ENCODE measurements around the gene MTG2. TPM values are rescaled to one million over a fixed set of nuclear protein-coding genes. Genes with fewer than 3 reads are reported as not detected.

The MTG2 gene
- polyA plus RNA-seq, 1 donor from 2014 or later, result 36.1 TPM

GRCh38 chr20:62233684-62234083, 50.9 kb downstream of the MTG2 start:
- Histone ChIP-seq H2AFZ (ENCODE audit: low read depth, low read length) (no peak overlapping the region), H3K4me3 (ENCODE audit: low read length) (no peak overlapping the region), H3K36me3 (ENCODE audit: insufficient read depth, low read length) (no peaks in the 10 kb centered on the region), H3K79me2 (replicated peaks; ENCODE audit: insufficient read depth, low read length) (peaks cover 5% of the 10 kb centered on the region), H4K20me1 (ENCODE audit: insufficient read depth) (no peaks in the 10 kb centered on the region), H3K9me3 (ENCODE audit: low read length) (no peaks in the 10 kb centered on the region), H3K9ac (ENCODE audit: low read length) (no peak overlapping the region), H3K27me3 (ENCODE audit: insufficient read depth, low read depth, low read length) (no peaks in the 10 kb centered on the region), H3K27ac (ENCODE audit: low read length) (no peak overlapping the region), H3F3A (ENCODE audit: insufficient read depth, low read length, poor library complexity, severe bottlenecking) (no peaks in the 10 kb centered on the region), H3K9me2 (ENCODE audit: insufficient read depth, low read length) (no peaks in the 10 kb centered on the region), H3K4me2 (ENCODE audit: low read length) (no peak overlapping the region)
- TF ChIP-seq MXI1 (conservative IDR thresholded peaks at IDR 0.05; ENCODE audit: poor library complexity, severe bottlenecking), result no peak

GRCh38 chr20:62234339-62234738, 51.5 kb downstream of the MTG2 start:
- TF ChIP-seq POLR2AphosphoS5 (IDR thresholded peaks at IDR 0.05) (no peak), RAD21 (conservative IDR thresholded peaks at IDR 0.05) (no peak), EP300 (conservative IDR thresholded peaks at IDR 0.05; ENCODE audit: poor library complexity, severe bottlenecking) (no peak), REST (IDR thresholded peaks at IDR 0.05; ENCODE audit: borderline replicate concordance) (no peak), EZH2 (IDR thresholded peaks at IDR 0.05; ENCODE audit: borderline replicate concordance, insufficient read depth, low read length, poor library complexity, severe bottlenecking) (no peak), MXI1 (conservative IDR thresholded peaks at IDR 0.05; ENCODE audit: poor library complexity, severe bottlenecking) (no peak), CTCF (IDR thresholded peaks at IDR 0.05; ENCODE audit: poor library complexity, severe bottlenecking) (no peak), SMC3 (conservative IDR thresholded peaks at IDR 0.05; ENCODE audit: poor library complexity) (no peak), TAF1 (IDR thresholded peaks at IDR 0.05; ENCODE audit: low read depth) (no peak)
- H3K9me3 ChIP-seq (ENCODE audit: low read length), result no peaks in the 10 kb centered on the region
- H3K27ac ChIP-seq (ENCODE audit: low read length), result no peak overlapping the region

More at GRCh38 chr20:62234339-62234738, 51.5 kb downstream of the MTG2 start:
- Histone ChIP-seq H3K27me3 (ENCODE audit: insufficient read depth, low read depth, low read length) (no peaks in the 10 kb centered on the region), H2AFZ (ENCODE audit: low read depth, low read length) (no peak overlapping the region), H3K36me3 (ENCODE audit: insufficient read depth, low read length) (no peaks in the 10 kb centered on the region), H3K9me2 (ENCODE audit: insufficient read depth, low read length) (no peaks in the 10 kb centered on the region), H3K4me2 (ENCODE audit: low read length) (no peak overlapping the region), H3F3A (ENCODE audit: insufficient read depth, low read length, poor library complexity, severe bottlenecking) (no peaks in the 10 kb centered on the region), H4K20me1 (ENCODE audit: insufficient read depth) (no peaks in the 10 kb centered on the region), H3K4me3 (ENCODE audit: low read length) (no peak overlapping the region), H3K9ac (ENCODE audit: low read length) (no peak overlapping the region), H3K79me2 (replicated peaks; ENCODE audit: insufficient read depth, low read length) (peaks cover 11% of the 10 kb centered on the region)

Measured in neural cell (in vitro differentiated cells).